Measurements from ENCODE around the gene CRYGA. TPM values are rescaled to one million over a fixed set of nuclear protein-coding genes. Genes with fewer than 3 reads are reported as not detected.
"Not testable (repeated sequence)": the region's sequence is repeated elsewhere in the genome, so short reads cannot be mapped to it uniquely, and the experiment has no call there.

Gene CRYGA
- total and polyA plus RNA-seq, 12 donors = not detected

DNA sequence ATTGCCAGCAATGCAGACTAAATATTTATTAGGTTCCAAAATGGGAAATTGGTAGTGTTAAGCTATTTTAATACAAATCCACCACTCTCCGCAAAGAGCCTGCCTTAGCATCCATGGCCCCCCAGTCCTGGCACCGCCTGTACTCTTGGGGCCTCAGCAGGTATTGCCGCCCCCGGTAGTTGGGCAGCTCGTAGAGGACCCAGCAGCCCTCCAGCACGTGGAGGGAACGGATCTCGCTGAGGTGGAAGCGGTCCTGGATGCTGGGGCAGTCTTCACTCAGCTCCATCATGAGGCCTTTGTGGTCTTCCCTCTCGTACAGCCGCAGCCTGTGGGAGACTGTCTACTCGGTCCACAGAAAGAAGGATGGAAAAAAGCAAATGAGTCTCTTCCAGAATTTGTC lies 35.3 kb downstream of the CRYGA start:
- Histone ChIP-seq H3K27me3 (peaks cover 0 to 44% (median 29%) of the 10 kb centered on the region in 7 donors), H3K4me3 (no peak overlapping the region), H3K9me3 (no peaks in the 10 kb centered on the region), H3K36me3 (no peaks in the 10 kb centered on the region), H3K27ac (no peak overlapping the region), H3K4me1 (peaks cover 0 to 12% (median 4%) of the 10 kb centered on the region in 9 donors)
- no peak for ATAC-seq
- no peak for DNase-seq
- intact Hi-C loops (cut with DNase I) = no loop called here
- 93% methylated on average over 12 of the region's 12 CpGs for WGBS, 2 donors
- TF ChIP-seq, protein P1, sequence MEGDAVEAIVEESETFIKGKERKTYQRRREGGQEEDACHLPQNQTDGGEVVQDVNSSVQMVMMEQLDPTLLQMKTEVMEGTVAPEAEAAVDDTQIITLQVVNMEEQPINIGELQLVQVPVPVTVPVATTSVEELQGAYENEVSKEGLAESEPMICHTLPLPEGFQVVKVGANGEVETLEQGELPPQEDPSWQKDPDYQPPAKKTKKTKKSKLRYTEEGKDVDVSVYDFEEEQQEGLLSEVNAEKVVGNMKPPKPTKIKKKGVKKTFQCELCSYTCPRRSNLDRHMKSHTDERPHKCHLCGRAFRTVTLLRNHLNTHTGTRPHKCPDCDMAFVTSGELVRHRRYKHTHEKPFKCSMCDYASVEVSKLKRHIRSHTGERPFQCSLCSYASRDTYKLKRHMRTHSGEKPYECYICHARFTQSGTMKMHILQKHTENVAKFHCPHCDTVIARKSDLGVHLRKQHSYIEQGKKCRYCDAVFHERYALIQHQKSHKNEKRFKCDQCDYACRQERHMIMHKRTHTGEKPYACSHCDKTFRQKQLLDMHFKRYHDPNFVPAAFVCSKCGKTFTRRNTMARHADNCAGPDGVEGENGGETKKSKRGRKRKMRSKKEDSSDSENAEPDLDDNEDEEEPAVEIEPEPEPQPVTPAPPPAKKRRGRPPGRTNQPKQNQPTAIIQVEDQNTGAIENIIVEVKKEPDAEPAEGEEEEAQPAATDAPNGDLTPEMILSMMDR (IDR thresholded peaks at IDR 0.05) = no peak

- TF ChIP-seq, protein P1 (IDR thresholded peaks at IDR 0.05) = no peak
- Histone ChIP-seq H3K27ac (no peak overlapping the region), H3K9me3 (no peaks in the 10 kb centered on the region), H3K27me3 (peaks cover 0 to 52% (median 34%) of the 10 kb centered on the region in 7 donors), H3K4me1 (peaks cover 0 to 12% (median 4%) of the 10 kb centered on the region in 9 donors), H3K36me3 (no peaks in the 10 kb centered on the region), H3K4me3 (no peak overlapping the region)
- DNase-seq (no peak), ATAC-seq (no peak)
- intact Hi-C loops (cut with DNase I) = no loop called here
- WGBS, 2 donors = 93% methylated on average over 4 of the region's 4 CpGs
These were observed 36.3 kb downstream of the CRYGA start for GRCh38 chr2:208127090-208127489.

DNA sequence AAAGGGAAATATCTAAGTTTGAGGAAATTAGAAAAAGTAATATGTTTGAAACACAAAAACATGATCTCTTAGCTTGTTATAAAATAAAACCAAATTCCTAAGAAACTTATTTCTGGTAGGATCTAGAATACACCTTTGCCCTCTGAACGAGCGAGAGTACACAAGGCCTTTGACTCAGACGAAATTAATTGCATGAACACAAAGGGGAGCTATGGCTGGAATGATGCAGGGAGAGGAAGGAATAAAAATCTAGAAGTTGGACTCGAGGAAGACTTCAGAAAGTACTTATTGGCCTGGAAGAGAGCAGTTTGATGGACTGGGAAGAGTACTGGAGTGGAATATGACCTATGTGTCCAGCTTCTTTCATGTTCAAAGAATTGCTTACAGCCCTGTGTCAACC lies 38.1 kb downstream of the CRYGA start:
- TF ChIP-seq, protein P1 (IDR thresholded peaks at IDR 0.05) = no peak
- no peak for DNase-seq
- Histone ChIP-seq H3K4me3 (no peak overlapping the region), H3K36me3 (no peaks in the 10 kb centered on the region), H3K4me1 (peaks cover 0 to 12% (median 4%) of the 10 kb centered on the region in 9 donors), H3K27me3 (peaks cover 0 to 52% (median 34%) of the 10 kb centered on the region in 7 donors), H3K27ac (no peak overlapping the region), H3K9me3 (no peaks in the 10 kb centered on the region)
- 86 to 90% methylated on average over 4 of the region's 4 CpGs for WGBS, 2 donors
- intact Hi-C loops (cut with DNase I) = no loop called here
- ATAC-seq = no peak

DNA sequence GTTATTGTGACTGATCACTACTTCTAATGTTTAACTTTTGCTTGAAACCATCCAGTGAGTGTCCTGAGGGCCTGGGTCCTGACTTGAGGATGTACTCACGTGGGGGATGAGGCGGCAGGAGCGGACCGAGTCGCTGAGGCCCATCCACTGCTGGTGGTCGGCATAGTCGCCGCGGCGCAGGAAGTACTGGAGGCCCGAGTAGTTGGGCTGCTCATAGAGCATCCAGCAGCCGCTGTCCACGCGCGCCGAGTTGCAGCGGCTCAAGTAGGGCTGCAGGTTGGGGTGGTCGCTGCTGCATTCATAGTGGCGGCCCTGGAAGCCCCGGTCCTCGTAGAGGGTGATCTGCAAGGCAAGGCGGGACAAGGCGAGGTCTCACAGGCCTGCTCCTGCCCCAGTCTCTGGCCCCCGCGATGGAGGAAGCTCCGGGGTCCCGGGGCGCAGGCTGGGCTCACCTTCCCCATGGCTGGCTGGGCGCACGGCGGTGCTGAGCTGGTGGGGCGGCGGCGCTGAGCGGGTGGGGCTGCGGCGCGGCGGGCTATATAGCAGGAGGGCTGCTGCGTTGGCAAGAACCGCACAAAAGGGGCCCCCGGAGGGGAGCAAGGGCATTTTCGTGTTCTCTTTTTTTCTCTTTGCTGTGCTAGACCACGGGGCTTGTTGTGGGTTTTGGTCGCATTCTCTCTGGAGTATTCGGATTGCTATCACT lies 39.2 kb downstream of the CRYGA start, which contains the start of gene CRYGD:
Gene CRYGD (minus strand): TSS at position 512 of the 703 bp plus-strand sequence. CDS start 51 bp downstream, at position 461.
- H3K36me3 ChIP-seq; DNase-seq; intact Hi-C loops (cut with DNase I); H3K9me3 ChIP-seq; H3K27ac ChIP-seq: not testable (repeated sequence)
- Histone ChIP-seq H3K27me3 (peaks cover 0 to 52% (median 34%) of the 10 kb centered on the region in 7 donors), H3K4me3 (peak within 1 kb of the TSS in 9 of 10 donors; percentile 8 to 39 (median 33)), H3K4me1 (peaks cover 0 to 12% (median 4%) of the 10 kb centered on the region in 9 donors)
- ATAC-seq = peak in 1 of 8 donors; percentile 56
- WGBS, 2 donors = 9% methylated on average over 42 to 44 of the region's 46 CpGs

DNA sequence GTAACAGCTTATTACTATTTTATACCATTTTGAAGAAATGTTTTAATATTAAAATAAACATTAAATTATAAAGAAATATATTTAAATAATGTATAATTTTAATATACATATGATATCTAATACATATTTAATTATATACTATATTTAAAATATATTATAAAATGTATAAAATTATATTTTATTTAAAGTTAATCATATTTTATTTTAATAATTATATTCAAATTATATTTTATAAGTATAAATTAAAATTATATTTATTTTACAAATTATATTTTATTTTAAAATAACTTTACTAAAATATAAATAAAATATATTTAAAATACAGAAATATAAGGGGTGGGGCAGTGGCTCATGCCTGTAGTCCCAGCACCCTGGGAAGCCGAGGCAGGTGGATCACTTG lies 41.1 kb downstream of the CRYGA start:
- WGBS, 2 donors = 90% methylated on average over 1 of the region's 1 CpG
- no peaks in the 10 kb centered on the region for H3K36me3 ChIP-seq
- no peak for ATAC-seq
- peaks cover 0 to 45% (median 34%) of the 10 kb centered on the region in 7 donors for H3K27me3 ChIP-seq
- no peak for DNase-seq
- H3K4me1 ChIP-seq = peaks cover 0 to 12% (median 4%) of the 10 kb centered on the region in 9 donors
- TF ChIP-seq, protein P1 (IDR thresholded peaks at IDR 0.05) = no peak
- no peak overlapping the region for H3K27ac ChIP-seq
- no peak overlapping the region for H3K4me3 ChIP-seq
- H3K9me3 ChIP-seq = no peaks in the 10 kb centered on the region
- intact Hi-C loops (cut with DNase I) = no loop called here
